ENCODE results near the gene DRAM1.

Gene DRAM1

DNA sequence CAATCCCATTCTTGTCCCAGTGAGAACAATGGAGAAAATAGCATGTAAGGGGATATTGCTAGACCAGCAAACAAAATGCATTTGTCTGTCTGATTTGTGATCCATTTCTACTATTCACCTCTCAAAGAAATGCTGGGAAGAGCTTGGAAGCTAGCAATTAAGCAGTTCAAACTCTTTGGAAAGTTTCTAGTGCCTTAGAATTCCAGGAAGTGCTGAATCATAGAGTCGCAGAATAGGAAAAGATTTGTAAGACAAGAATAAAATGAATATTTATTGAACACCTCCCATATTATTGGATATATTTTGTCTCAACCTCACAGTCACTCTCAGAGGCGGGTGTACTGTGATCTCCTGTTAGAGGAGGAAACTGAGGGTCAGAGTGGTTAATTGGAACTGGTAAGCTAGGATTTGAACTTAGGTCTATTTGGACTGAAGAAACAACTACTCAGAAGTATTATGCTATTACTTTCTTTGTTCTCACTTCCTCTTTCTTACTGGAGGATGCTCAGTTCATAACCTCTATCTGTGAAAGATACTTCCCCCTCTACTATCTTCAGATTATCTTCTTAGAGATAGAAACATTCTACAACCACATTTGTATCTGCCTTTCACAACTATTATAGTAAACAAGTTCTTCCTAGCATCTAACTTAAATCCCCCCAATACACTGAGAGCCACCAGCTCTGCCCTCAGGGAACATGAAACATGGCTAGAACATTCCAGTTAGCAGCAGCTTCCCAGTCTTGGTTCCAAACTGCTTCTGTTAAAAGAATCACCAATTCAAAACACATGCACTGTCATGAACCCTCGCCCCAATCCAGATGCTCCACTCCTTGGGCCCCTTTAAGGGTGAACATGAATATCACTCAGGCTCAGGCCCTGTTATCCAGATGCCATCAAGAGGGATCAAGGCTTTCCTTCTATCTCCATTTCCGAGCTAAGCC lies 64.2 kb downstream of the DRAM1 start:
- TF ChIP-seq, protein P1, sequence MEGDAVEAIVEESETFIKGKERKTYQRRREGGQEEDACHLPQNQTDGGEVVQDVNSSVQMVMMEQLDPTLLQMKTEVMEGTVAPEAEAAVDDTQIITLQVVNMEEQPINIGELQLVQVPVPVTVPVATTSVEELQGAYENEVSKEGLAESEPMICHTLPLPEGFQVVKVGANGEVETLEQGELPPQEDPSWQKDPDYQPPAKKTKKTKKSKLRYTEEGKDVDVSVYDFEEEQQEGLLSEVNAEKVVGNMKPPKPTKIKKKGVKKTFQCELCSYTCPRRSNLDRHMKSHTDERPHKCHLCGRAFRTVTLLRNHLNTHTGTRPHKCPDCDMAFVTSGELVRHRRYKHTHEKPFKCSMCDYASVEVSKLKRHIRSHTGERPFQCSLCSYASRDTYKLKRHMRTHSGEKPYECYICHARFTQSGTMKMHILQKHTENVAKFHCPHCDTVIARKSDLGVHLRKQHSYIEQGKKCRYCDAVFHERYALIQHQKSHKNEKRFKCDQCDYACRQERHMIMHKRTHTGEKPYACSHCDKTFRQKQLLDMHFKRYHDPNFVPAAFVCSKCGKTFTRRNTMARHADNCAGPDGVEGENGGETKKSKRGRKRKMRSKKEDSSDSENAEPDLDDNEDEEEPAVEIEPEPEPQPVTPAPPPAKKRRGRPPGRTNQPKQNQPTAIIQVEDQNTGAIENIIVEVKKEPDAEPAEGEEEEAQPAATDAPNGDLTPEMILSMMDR (IDR thresholded peaks at IDR 0.05): no peak

DNA sequence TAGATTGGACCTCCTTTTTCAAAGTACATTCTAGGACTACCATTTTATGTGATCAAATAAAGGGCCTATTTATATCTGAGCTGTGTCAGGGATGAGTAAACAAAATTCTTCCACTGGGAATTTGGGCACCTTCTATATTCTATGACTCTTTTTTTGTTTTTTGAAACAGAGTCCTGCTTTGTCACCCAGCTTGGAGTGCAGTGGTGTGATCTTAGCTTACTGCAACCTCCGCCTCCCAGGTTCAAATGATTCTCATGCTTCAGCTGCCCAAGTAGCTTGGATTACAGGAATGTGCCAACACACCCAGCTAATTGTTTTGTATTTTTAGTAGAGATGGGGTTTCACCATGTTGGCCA lies 64.8 kb downstream of the DRAM1 start:
- TF ChIP-seq, protein P1 (IDR thresholded peaks at IDR 0.05): no peak

DNA sequence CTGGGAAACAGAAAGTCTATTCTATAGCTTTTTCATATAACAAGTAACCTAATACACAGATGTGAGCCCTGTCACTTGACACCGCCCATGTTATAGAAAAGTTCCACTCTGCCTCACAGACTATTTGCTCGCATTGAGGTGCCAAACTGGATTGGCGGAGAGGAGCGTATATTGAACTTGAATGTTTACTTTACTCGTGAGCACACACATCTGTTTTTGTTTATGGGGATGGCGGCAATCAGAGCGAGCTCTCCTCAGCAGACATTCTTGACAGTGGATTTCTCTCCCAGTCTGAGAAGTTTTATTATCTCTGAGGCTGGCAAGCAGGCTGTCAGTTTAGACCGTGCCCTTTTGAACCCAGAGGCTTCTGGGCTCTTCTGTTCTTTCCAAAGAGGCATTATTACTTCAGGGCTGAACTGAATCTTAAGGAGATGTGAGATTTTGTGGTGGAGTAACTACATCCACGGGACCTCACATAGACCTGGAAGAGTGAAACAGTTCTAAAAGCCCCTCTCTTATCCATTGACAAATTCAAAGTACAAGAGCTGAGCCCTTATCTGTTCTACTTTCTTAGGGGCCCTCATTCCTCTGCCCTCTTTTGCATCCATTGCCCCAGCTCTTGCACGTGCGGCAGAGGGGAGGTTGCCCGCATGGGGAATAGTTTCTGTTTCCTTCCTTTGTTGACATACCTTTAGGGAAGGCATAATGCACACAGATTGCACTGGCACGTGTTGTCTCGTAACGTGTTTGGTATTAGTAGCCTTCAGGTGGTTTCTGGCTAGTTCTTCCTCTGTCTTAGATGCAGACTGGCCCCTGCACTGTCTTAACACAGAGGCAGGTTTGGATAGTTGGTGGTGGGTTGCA lies 68.2 kb downstream of the DRAM1 start:
- TF ChIP-seq, protein P1 (IDR thresholded peaks at IDR 0.05): no peak

DNA sequence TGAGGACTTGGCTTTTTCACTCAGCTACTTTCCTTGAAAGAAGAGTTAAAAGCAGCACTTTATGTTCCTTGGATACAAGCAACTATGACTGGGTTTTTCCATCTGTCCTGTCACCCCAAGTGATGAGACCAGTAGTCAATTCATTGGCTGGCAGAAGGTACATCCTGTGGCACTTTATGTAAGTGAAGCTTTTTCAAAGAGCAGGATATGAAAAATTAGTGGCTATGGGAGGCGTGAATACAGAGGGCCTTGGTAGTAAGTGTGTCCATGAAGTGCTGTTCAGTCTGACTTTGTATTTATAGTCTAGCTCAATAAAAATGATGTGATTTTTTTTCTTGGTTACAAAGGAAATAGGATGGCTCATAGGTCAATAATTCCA lies 68.8 kb downstream of the DRAM1 start:
- TF ChIP-seq, protein P1 (IDR thresholded peaks at IDR 0.05): no peak

DNA sequence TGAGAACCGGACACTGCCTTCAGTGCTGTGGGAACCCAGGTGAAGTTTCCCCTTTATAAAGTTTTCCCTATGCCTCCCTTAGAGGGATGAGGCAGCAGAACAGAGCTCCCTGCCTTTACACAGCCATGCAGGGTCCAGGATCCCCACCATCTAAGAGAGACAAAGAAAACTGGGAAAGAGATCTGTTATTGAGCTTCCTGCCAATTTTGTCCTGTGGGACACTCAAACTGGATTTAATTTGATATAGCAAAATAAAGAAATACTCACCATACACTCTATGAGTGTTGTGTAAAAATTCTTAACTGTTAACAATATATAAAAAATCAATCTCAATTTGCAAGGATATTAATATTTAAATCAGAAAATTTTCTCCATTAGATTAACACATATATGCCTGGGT lies 69.9 kb downstream of the DRAM1 start:
- TF ChIP-seq, protein P1 (IDR thresholded peaks at IDR 0.05): no peak

DNA sequence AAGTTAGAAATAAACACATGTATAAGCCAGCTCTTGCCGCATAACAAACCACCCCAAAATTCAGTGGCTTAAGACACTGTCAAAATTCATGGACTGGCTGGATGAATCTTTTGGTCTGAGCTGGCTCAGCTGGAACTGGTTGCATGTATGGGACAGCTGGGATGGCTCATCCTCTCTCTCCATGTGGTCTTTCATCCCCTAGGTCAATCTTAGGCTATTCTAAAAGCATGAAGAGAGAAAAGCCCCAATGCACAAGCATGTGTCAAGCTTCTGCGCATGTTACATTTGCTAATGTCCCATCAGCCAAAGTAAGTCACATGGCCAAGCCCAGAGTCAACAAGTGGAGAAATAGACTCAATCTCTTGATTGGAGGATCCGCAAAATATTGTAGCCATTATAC lies 71.0 kb downstream of the DRAM1 start:
- TF ChIP-seq, protein P1 (IDR thresholded peaks at IDR 0.05): no peak

DNA sequence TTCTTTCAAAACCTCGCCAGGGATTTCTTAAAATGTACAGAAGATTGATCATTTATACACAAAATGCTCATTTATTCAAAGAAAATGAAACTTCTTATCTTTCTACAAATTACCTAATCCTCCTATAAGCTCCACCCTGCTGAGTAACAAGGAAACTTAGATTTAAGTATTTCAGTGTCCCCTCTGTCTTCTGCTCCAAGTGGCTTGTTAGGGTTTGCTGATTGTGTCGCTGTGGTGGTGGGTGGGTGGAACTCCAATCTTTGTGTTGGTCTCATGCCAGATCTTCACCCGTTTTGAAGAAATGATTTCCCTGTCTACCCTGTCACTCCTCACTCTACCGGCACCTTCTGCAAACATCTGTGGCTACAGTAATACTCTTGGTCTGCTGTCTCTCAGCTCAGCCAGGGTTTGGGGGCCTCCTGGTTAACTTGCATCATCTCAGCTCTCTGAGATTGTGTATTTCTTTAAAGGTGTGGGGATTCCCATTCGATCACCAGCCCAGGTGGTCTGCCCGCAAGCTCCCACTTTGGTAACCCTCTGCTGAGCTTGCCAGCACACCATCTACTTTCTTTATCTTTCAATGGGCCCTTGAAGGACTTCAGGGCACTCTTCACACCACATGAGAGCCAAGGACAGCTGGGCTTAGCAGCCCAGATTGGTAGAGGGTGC lies 73.8 kb downstream of the DRAM1 start:
- TF ChIP-seq, protein P1 (IDR thresholded peaks at IDR 0.05): no peak
